ENCODE results near the gene SMPDL3B.

GRCh38 chr1:28002600-28002999, 67.8 kb downstream of the SMPDL3B start:
- TF ChIP-seq, protein P1, sequence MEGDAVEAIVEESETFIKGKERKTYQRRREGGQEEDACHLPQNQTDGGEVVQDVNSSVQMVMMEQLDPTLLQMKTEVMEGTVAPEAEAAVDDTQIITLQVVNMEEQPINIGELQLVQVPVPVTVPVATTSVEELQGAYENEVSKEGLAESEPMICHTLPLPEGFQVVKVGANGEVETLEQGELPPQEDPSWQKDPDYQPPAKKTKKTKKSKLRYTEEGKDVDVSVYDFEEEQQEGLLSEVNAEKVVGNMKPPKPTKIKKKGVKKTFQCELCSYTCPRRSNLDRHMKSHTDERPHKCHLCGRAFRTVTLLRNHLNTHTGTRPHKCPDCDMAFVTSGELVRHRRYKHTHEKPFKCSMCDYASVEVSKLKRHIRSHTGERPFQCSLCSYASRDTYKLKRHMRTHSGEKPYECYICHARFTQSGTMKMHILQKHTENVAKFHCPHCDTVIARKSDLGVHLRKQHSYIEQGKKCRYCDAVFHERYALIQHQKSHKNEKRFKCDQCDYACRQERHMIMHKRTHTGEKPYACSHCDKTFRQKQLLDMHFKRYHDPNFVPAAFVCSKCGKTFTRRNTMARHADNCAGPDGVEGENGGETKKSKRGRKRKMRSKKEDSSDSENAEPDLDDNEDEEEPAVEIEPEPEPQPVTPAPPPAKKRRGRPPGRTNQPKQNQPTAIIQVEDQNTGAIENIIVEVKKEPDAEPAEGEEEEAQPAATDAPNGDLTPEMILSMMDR (conservative IDR thresholded peaks at IDR 0.05; ENCODE audit: low read depth, low read length) = no peak
- TF ChIP-seq POLR2A (IDR thresholded peaks at IDR 0.05; ENCODE audit: low read depth, low read length) (no peak), RCOR1 (IDR thresholded peaks at IDR 0.05; ENCODE audit: insufficient replicate concordance, low read length) (no peak), RAD21 (IDR thresholded peaks at IDR 0.05; ENCODE audit: low read length) (no peak), MAFK (IDR thresholded peaks at IDR 0.05; ENCODE audit: low read depth, low read length) (no peak), FOS (IDR thresholded peaks at IDR 0.05; ENCODE audit: low read depth, low read length) (no peak), RFX5 (IDR thresholded peaks at IDR 0.05; ENCODE audit: low read depth, low read length) (no peak), NFE2L2 (IDR thresholded peaks at IDR 0.05; ENCODE audit: low read depth, low read length) (no peak)

Measured in IMR-90 (cell line).